GM18517 (cell line): Measurements from ENCODE around the gene KRT80.

Source experiments
- ATAC-seq: cut with Tn5 transposase; IDR thresholded peaks from one replicate; pipeline ENCODE4 v1.9.1; 2021; ENCODE audit warnings: mild to moderate bottlenecking, moderate library complexity; ENCODE audit not compliant: unreplicated experiment

The KRT80 gene

GRCh38 chr12:52141875-52142274 lies 49.9 kb downstream of the KRT80 start:
- ATAC-seq, result no peak

- no peak for ATAC-seq
Measured at GRCh38 chr12:52141306-52141705, 50.5 kb downstream of the KRT80 start.

GRCh38 chr12:52139579-52140062 lies 52.2 kb downstream of the KRT80 start:
- ATAC-seq, result no peak

GRCh38 chr12:52139147-52139546 lies 52.7 kb downstream of the KRT80 start:
- no peak for ATAC-seq

- ATAC-seq, result no peak
Measured at GRCh38 chr12:52137746-52138145, 54.1 kb downstream of the KRT80 start.

- no peak for ATAC-seq
Measured at GRCh38 chr12:52132754-52133161, 59.1 kb downstream of the KRT80 start.

GRCh38 chr12:52130711-52131110 lies 61.1 kb downstream of the KRT80 start:
- no peak for ATAC-seq

- no peak for ATAC-seq
Measured at GRCh38 chr12:52127683-52128450, 63.9 kb downstream of the KRT80 start.

- ATAC-seq, result no peak
Measured at GRCh38 chr12:52126605-52127578, 64.9 kb downstream of the KRT80 start.

GRCh38 chr12:52126050-52126604 lies 65.7 kb downstream of the KRT80 start:
- ATAC-seq, result no peak

- no peak for ATAC-seq
Measured at GRCh38 chr12:52125476-52125900, 66.3 kb downstream of the KRT80 start.

- ATAC-seq, result no peak
Measured at GRCh38 chr12:52123487-52124186, 68.2 kb downstream of the KRT80 start.

GRCh38 chr12:52122904-52123303 lies 68.9 kb downstream of the KRT80 start:
- no peak for ATAC-seq

GRCh38 chr12:52122540-52122871 lies 69.3 kb downstream of the KRT80 start:
- ATAC-seq, result no peak

- no peak for ATAC-seq
Measured at GRCh38 chr12:52121824-52122539, 69.8 kb downstream of the KRT80 start.

- ATAC-seq, result no peak
Measured at GRCh38 chr12:52120951-52121823, 70.6 kb downstream of the KRT80 start.

GRCh38 chr12:52119398-52120254 lies 72.2 kb downstream of the KRT80 start:
- ATAC-seq, result no peak
